Stimulated activated CD4-positive, alpha-beta T cell treated with anti-CD3 and anti-CD28 coated beads, Interleukin-4, amount 100 ng/mL, for 4 hours (primary cell): ENCODE data around the gene IQCM.

Experiments used
- DNase-seq, 2 experiments: peaks; one replicate each; pipeline ENCODE4 v3.0.0-alpha.2; 2020

Gene IQCM

GRCh38 chr4:149768477-149768876 lies 47.2 kb downstream of the IQCM start:
- DNase-seq, result no peak

DNA sequence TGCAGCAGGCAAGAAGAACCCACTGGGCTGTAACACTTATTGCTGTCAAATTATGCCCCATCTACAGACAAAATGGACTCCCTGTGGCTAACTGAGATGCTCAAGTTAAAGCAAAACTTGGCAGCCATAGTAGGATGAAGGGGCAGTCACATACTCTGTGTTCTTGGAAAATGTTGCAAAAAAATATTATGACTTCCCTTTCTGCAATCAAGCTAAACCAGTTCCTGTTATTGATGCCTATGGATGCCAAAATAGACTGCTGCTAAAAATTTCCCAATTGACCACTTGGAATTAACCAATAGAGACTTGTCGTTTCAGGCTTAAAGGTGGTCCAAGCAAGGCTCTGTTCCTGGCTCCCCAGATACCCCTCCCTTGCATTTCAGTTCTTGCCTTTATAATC lies 49.5 kb downstream of the IQCM start:
- DNase-seq, result no peak

DNA sequence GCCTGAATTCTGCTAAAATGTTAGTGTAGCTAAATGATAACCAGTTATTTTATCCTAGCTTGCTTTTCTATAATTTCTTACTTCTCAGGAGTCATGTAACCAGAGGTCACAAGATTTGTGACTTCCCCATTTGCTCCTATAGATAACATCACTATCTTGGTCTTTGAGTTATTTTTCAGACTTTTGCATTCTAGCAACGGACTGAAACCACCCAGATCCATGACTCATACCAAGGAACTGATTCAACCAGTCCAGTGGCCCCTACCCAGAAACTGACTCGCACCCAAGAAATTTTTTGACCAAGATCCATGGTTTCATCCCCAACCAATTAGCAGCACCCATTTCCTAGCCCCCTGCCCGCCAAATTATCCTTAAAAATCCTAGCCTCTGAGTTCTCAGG lies 50.0 kb downstream of the IQCM start:
- no peak for DNase-seq

DNA sequence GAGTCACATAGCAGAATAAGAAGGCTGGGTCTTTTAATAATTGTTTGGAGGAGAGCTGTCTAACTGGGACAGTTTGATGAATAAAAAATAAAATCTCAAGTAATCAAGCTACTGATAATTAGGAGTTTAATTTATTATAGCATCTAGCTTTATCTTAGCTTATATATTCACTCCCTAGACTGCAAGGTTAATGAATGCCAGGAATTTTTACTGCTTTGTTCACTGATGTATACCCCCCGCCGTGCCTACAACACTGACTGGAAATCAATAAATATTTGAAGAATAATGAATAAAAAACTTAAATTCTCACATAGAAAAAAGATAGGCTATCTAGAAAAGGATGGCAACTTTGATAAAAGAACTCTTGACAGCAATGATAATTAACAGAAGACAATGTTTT lies 59.7 kb downstream of the IQCM start:
- DNase-seq, result no peak

DNA sequence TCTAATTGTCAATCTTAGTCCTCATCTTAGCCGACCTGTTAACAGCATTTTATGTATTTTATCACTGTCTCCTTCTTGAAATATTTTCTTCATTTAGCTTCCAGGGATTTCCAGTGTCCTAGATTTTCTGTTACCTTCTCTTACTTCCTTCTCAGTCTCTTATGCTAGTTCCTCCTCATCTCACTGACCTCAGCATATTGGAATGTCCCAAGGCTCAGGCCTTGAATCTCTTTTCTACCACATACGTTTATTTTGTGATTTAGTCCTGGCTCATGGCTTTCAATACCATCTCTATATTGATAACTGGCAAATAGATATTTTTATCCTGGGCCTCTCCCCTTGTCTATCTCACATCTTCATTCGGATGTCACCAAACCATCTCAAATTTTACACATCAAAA lies 61.1 kb downstream of the IQCM start:
- no peak for DNase-seq

DNA sequence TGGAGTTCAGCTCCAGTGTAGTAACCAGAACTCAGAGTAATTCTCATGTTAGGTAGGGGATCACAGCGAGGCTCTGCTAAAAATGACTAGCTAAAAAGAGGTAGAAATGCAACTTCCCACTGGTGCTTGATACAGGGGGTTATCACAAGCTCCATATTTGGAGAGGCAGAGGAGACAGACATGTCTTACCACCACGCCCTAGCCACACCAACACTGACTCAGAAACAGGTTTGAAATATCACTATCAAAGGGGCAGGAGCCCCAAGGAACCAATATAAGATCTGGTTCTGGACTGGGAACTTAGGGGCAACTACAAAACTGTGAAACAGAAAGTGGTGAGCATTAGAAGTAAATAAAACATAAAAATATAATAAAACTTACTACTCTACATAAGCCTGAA lies 62.9 kb downstream of the IQCM start:
- DNase-seq, result no peak

- DNase-seq, result no peak
These were observed 64.5 kb downstream of the IQCM start for GRCh38 chr4:149751174-149751573.

DNA sequence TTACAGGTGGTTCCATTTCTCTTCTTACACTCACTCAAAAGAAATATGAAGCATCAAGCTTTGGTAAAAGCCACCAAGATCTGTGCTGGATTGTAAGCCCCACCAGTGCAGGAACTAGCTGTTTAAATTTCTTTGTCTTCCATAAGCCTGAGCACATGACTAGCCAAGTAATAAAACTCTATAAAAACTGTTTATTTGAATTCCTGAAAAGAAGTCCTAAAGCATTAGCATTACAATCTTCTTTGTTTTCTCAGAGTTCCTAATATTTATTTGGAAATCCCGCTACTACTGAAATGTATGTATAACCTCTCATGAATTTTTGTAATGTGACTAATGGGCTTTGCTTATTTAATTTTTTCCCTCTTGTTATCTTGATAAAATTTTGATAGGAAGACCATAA lies 65.9 kb downstream of the IQCM start:
- no peak for DNase-seq

GRCh38 chr4:149747646-149748045 lies 68.0 kb downstream of the IQCM start:
- DNase-seq, result no peak

- no peak for DNase-seq
These were observed 69.4 kb downstream of the IQCM start for GRCh38 chr4:149746276-149746675.

GRCh38 chr4:149741186-149741831 lies 74.3 kb downstream of the IQCM start:
- no peak for DNase-seq

DNA sequence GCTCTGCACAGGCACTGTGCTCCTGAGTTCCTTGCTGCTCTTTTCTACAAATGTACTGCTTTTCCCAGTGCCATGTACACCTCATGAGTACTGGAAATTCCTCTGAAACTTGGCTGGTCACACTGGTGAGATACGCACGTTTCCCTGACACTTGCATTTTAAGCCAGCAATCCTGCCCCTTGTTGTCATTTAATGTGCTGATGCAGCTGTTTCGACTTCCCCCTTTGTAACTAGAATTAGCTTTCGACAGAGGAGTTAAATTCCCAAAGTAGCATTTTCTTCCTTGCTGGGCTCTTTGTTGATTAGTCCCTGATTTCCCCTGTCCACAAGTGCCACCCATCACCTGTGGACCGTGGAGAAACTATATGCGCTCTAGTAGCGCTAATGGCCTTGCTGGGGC lies 77.5 kb downstream of the IQCM start:
- DNase-seq, result no peak

DNA sequence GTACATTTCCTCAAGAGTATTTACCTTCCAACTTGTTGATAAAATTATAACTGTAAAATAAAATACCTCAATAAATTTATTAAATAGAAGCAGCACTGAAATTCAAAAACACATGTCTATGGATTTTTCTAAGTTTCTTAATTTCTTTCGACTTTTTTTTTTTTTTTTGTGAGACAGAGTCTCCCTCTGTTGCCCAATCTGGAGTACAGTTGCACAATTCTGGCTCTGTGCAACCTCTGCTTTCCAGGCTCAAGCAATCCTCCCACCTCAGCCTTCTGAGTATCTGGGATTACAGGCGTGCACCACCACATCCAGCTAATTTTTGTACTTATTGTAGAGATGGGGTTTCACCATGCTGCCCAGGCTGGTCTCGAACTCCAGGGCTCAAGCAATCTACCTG lies 79.8 kb downstream of the IQCM start:
- DNase-seq, result no peak

- DNase-seq, result no peak
These were observed 87.2 kb downstream of the IQCM start for GRCh38 chr4:149728444-149728843.

DNA sequence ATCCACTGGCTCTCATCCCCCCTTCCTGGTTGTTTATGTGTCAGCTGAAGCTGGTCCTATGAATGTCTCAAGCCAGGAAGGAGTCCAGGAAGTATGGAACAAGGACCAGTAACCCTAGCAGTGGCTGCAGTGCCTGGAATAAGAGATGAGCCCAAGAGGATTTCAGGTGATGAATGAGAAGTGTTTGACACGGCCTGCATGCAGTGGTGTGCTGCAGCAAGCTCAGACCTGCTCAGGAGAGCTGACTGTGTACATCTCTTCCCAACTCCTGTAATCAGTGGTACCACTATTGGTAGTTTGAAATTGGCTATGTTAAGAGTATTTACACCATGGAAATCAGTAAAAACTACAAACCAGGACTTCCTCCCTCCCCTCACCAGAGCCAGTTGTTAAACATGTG lies 88.0 kb downstream of the IQCM start:
- no peak for DNase-seq

- DNase-seq, result no peak
These were observed 92.6 kb downstream of the IQCM start for GRCh38 chr4:149723065-149723464.

GRCh38 chr4:149719806-149720205 lies 95.8 kb downstream of the IQCM start:
- DNase-seq, result no peak

GRCh38 chr4:149719357-149719756 lies 96.3 kb downstream of the IQCM start:
- DNase-seq, result no peak

- no peak for DNase-seq
These were observed 97.1 kb downstream of the IQCM start for GRCh38 chr4:149718500-149718899.

GRCh38 chr4:149716728-149717127 lies 98.9 kb downstream of the IQCM start:
- DNase-seq, result no peak

DNA sequence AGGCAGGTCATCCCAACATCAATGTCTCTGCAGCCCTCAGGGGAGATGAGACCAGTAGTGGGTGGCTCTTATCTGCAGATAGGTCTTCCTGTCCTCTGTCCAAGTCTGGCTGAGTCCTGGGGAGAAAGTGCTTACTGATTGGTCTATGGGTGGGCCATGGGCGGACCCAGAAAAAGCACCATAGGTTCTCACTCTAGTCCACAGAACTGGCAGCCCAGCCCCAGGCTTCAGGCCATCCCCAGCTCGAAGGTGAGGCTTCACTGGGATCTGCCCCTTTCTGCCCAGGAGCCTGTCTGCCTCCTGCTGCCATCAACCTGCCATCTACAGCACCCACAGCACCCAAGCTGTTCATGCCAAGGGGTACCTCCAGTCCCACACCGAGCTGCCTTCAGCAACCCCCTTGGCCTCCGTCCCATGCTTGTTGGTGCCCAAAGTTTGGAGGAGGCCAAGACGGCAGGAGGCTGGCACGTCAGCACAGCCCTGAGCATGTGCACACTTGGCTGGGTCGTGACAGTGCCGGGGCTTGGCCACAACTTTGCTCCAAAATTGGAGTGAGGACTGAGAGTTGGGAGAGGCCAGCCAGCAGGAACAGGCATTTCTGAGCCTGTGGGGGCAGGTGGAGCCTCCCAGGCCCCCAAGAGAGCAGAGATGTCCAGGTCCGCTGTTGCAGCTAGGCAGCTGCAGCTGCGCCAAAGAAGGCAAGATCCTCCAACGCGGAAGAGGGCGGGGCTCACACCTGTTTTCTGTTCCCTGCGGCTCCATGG lies 99.6 kb downstream of the IQCM start:
- DNase-seq, result no peak

GRCh38 chr4:149713031-149713430 lies 102.6 kb downstream of the IQCM start:
- DNase-seq, result no peak

- no peak for DNase-seq
These were observed 103.9 kb downstream of the IQCM start for GRCh38 chr4:149711593-149712365.

GRCh38 chr4:149709640-149710039 lies 106.0 kb downstream of the IQCM start:
- DNase-seq, result no peak
